Islet precursor cell (in vitro differentiated cells): Measurements from ENCODE around the gene MTNR1B.
A peak's percentile ranks its signal among the peaks of the same experiment; 100 is the strongest.

ENCODE experiments used
- DNase-seq: peaks from one replicate; pipeline ENCODE4 v3.0.0-alpha.2; 2018

The MTNR1B gene

DNA sequence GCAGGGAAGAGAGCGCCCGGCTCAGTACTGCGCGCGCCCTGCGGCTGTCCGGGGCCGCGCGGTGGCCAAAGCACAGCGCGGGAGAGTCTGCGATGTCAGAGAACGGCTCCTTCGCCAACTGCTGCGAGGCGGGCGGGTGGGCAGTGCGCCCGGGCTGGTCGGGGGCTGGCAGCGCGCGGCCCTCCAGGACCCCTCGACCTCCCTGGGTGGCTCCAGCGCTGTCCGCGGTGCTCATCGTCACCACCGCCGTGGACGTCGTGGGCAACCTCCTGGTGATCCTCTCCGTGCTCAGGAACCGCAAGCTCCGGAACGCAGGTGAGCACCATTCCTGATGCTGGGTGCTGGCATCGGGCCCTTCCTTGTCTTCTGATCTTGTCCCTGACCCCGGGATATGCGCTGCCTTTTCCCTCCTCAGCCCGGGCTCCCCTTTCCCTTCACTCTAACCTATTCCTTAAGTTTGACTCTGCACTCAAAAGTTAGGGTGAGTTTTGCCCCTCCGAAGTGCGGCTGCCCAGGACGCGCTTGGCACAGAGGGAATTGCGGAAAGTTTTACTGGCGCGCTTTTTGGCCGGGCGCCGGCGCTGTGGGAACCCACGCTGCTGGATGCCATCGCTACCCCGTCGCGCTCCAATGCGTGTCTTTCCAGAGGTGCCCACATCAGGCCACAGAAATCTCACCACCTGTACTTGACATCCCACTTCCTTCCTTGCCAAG lies at the start of gene MTNR1B:
Gene MTNR1B, plus strand, starts transcription at position 18 of the 714 bp plus-strand sequence. Its CDS starts 75 bp downstream, at position 93.
- DNase-seq = no peak

DNA sequence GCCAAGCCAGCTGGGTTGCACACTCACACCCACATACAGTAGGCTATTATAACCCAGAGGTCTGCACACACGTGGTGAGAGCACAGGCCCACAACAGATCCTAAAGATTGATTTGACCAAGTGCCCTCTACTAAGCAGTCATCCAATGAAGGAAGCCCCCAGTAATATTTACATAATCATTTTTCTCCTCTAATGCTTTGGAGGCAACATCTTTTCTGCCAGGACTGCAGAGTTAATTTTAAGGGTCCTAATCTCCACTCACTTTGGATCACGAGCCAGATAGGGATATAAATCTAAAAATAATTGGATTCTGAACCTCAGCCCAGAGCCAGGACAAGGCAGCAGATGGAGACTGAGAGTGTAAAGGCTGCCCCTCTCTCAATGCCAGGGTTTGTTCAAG lies 49.1 kb upstream of the MTNR1B start:
- no peak for DNase-seq

DNA sequence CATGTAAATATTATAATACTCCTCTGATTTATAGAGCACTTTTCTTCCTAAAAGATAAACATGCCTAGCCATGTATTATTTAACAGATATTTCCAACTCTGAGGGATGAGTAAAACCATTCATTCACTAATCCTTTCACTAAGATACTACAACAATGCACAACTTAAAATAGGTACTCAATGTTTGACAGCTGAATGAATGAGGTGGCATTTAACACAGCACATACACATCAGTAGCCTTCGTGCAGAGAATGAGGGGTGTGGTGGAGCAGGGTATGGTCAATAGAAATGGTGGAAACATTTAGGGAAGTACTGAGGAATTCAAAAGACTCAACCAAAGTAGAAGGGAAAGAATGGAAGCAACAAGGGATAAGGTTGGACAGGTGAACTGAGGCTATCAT lies 46.7 kb upstream of the MTNR1B start:
- DNase-seq = no peak

DNA sequence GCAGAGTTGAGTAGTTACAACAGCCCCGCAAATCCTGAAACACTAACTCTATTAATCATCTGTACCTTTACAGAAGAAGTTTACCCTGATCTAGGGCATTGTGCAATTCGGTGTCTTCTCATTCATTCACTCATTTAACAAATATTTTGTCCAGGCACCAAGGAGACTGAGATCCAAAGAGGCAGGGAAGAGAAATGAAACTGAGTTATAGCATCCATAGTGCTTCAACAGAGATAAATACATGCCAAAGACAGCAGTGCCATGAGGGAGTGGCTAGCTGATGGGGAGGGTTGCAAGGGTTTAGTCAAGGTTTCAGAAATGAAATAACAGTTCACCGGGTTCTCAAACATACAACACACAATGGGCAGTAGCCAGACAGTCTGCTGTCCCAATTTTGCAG lies 40.2 kb upstream of the MTNR1B start:
- no peak for DNase-seq

DNA sequence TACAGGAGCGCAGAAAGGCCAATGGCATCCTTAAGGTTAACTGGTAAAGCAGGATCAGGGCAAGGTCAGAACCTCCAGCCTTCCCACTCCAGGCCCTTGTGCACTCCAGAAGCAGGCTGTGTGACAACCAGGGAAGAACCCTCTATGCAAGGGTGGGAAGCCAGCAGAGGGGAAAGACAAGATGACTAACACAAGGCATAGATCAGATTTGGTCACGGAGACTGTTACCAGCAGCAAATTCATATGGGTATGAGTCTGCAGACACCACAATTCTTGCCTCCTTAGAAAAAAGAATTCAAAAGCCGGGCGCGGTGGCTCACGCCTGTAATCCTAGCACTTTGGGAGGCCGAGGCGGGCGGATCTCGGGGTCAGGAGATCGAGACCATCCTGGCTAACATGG lies 39.8 kb upstream of the MTNR1B start:
- no peak for DNase-seq

DNA sequence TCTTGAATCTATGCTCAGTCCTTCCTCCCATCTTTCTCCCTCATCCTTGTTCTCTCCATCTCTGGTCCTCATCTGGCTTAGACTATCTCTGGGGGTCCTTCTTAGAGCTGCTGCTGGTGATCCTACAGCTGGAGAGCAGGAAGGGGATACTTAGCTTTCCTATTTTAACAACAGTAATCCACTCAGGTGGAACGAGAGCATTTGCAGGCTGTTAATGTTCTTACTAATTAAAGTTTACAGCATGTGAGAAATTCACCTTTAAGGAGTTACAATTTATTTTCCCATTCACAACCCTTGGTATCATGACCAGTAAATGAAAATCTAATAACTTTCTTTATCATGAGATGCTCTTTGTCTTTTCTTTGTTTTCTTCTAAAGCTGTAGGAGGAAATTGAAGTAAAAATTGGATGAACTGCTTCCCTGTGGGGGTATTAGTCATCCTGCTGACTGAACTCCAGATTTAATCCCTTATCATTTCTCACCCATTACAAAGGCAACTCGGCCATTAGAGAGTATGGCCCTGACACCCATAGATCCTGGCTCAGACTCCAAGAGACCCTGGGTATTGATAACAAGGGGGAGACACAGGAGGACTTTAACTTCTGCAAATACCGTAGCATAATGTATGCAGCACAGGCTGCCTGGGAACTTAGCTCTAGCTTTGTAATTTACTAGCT lies 37.6 kb upstream of the MTNR1B start:
- DNase-seq = no peak

DNA sequence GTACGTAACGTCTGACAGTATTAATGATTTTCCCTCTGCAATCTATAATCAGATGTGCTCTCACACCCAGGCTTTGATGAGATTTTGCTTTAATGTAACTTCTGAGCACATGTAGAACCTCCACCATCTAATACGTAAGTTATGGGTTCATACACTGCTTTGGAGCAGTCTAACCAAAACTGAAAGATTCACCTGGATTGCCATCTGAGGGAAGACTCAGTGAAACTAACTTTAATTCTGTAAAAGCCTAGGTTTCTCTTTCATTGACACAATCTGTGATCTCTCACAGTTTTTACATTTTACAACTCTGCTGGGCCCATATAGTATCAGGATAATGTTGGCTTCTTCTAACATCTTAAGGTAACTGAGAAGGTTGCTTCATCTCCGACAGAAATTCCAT lies 30.1 kb upstream of the MTNR1B start:
- DNase-seq = no peak

DNA sequence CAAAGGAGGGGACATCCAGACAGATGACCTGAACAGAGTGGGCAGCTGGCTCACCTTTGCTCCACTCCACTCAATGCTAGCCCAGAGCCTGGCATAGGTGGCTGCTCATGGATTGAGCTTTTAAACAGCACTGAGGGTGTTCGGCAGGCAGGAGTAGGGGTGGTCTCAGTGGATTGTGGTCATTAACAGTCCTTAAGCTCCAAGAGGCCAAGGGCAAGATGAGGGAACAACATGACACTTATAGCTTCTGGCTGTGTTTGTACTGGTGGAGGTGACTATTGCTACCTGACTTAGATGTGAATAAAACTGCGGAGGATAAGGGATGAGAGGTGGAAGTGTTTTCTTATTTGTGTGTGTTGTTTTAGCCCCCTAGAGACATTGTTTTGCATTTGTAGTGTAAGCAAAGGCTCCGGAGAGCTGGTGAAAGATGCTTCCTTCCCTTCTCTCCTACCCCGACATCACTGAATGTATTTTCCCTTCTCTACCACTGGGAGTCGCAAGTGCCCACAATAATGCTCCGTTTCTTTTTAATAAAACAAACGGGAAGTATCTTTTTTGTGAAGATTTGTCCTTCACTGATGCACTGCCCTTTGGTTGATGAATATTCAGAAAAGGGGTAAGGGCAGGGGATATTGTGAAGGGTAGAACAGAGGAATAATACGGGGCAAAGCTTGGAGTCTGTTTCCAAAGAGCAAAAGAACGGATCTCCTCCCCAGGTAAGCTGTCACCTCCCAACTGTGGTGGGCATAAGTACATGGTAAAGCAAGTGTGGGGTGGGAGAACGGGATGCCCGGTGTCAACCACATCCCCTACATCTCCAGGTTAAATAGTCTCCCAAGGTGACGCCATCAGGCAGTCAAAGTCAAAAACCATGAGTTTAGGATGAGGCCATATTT lies 27.5 kb upstream of the MTNR1B start:
- DNase-seq = no peak

DNA sequence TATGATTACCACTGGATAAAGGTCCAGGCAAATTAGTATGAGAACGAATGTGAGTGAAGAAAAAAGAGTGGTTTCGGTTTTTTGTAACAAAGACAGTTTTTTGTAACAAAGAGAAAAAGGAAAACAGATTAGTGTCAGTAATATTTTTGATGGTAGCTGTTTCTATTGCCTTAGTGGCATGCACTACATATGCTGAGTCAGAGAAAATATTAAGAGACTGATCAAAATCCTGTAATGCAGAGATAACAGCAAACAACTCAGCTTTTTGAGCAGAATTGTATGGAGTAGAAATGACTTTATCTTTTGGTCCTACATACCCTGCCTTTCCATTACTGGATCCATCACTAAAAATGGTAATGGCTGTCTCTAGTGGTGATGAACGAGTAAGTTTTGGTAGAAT lies 22.7 kb upstream of the MTNR1B start:
- DNase-seq = no peak

DNA sequence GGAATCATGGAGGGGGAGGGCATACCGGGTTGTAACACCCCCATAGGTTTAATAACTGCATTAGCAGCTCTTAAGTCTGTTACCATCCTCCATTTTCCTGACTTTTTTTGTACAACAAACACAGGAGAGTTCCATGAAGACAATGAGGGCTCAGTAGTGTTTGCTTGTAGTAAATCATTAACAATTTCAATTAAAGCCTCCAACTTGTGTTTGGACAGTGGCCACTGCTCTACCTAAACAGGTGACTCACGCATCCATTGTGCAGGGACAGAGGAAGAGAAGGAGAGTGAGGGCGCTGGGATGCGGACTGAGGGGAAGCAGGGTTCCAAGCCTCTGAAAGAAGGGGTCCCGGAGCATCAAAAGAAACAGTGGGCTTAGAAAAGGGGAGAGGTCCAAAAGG lies 21.3 kb upstream of the MTNR1B start:
- DNase-seq = no peak

DNA sequence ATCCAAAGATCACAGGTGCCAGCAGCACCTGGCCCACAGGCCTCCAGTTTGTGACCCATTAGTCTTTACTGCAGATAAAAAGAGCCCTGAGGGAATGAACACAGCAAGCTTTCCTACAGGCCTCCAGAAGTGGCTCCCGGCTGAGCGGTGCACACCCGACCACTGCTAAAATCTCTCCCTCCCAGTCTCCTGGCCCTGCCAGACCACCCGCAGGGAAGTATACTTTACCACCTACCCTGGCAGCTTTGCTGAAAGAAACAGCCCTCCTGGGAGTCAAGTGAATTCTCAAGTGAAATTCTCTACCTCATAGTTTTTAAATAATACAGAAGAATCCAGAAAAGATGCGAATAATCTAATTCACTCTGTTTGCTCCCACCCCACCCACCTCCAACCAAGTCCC lies 15.4 kb upstream of the MTNR1B start:
- no peak for DNase-seq

DNA sequence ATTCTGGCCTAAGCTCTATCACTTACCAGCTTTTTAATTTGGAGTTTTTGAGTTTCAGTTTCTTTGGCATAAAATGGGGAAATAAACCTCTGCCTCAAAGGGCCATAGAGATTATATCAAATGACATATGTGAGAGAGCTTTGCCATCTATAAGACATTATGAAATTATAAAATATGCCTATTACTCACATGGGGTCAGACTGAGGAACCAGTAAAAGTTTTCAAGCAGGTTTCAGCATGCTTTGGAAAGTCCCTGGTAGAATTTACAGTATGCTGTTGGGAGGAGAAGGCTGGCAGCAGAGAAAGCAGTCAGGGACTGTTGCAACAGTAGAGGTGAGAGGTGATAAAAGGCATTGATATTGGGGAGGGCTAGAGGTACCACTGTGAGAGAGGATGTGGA lies 13.6 kb upstream of the MTNR1B start:
- DNase-seq = no peak

DNA sequence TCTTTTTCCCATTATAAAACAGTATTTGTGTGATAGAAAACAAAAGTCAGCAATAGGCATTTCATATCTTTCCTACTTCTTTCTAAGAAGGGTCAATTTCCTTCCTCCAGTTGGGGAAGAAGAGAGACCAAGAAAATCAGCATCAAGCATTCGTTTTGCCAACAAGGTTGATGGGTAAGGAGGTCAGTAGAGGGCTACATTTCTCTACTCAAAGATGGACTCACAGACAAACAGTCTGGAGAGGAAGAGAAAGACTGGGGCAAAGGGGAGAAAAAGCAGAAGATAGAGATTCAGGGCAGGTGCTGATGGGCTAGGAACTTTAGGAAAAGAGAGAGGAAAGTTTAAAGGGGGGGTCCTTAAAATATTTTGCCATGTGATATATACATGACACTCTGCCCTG lies 8.6 kb upstream of the MTNR1B start:
- no peak for DNase-seq

DNA sequence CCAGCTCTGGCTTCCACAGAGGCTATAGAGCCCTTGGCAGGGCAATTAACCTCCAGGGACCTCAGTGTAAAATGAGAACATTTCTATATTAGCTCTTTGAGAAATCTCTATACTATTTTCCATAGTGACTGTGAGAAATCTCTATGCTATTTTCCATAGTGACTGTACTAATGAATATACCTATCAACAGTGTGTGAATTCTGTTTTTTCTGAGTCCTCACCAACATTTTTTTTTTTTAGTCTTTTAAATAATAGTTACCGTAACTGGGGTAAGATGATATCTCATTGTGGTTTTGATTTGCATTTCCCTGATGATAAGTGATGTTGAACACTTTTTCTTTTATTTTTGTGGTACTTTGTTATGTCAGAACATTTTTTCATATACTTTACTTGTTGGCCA lies 7.0 kb upstream of the MTNR1B start:
- DNase-seq = no peak

DNA sequence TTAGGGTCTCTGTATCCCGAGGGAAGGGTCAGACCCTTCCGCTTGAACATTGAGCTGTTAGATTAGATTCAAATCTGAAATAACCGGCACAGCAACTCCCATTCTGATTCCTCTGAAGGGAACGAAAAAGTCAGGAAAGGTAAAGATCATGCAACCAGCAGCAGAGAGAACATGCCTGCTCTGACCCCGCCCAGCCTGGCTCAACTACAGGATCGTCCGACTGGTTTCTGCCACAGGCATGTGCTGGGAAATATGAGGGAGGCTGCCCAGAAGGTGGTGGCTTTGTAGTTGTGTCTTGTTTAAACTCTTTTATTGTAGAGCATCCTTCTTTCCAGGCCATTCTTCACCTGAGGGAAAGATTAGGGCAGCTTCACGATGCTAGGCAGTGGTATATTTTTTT lies 5.0 kb upstream of the MTNR1B start:
- peak; percentile 62 for DNase-seq

DNA sequence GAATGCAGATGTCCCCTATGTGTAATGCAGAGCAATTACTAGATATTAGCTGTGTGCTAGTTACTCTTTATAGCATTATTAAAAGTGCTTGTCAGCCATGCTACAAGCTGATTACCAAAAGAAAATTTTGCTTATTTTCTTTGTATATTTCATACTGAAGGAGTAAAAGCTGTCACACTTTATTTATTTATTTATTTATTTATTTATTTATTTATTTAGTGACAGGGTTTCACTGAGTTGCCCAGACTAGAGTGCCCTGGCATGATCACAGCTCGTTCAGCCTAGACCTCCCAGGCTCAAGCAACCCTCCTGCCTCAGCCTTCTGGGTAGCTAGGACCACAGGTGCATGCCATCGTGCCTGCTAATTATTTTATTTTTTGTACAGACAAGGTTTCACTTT lies 4.3 kb upstream of the MTNR1B start:
- no peak for DNase-seq

DNA sequence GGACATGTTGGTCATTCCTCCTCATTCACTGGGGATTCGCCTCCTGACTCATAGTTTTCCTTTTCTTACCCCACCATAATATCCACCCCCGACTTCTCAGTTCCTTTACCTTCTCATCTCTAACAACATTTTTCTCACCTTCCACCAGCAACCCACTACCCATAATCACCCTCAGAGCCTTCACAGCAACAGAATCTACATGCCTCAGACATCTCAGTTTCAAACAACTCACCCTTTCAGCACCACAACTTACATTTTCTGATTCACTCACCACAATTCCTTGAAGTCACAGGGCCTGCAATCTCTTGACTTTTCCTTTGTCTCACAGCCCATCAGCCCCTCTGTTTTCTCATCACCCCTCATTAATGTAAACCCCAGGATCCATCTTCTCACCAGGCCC lies 2.3 kb upstream of the MTNR1B start:
- DNase-seq = no peak

DNA sequence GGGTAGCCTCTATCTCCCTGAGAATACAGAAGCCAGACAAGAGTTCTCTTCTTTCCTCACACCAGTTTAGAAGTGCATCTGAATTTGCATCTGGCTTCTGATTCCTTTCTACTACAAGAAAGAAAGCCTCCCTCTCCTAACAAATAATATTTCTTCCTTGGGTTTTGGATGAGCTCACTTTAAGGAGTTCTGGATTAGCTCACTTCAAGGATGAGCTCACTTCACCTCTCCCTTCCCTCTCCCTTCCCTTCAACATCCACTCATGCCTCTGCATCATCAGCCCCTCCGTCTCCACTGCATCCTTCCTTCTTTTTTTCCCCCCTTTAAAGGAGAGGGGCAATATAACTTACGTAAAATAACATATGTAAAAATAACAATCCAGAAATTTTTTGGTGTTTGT lies 1.6 kb upstream of the MTNR1B start:
- DNase-seq = no peak

DNA sequence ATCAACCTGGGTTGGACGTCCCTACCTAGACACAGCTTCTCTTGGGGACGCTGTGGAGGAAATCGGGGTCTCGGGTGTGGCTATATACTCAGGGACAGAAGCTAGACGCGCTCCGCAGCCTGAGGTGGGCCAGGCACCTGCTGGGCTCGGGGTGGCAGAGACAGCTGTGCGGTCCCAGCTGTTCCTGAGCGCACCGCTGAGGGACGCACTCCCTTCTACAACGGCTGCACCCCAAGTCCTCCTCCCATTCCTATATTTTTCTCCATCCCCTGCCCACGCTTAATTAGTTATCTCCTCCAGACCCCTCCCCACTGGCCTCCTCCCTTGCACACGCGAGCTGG lies 188 bp upstream of the MTNR1B start:
- no peak for DNase-seq

DNA sequence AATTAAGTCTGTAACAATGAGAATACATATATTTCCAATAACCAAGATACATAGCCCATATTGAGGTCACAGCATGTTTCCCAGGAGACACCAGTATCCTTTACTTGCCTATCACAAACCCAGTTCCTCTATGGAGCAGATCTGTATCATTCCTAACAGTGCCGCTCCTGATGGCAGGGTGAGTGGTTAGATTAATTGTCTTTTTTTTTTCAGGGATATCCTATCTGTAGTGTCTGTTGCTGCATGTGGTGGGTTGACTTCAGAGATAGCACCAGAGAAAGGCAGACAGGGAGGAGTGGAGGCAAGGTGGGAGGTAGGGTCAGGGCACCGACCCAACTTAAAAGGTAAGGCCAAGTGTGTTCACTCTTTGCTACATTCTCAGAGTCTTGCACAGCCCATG lies 2.8 kb downstream of the MTNR1B start:
- DNase-seq = no peak

DNA sequence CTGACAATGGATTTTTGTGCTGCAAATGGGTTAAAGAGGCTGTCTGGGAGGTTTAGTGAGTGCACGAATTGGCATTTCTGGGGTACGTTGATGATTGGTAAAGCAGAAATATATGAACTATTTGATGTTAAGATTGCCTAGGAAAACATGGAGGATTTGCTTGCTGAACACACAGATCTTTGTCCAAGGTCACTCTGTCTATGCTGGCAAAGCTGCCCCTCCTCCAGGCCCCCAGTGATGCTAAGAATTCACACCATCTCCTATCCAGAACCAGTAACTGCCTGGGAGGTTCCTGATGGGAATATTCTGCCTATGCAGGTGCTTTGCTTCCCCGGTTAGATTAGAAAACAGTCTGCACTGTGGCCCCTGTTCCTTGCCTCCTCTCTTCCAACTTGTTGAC lies 5.8 kb downstream of the MTNR1B start:
- DNase-seq = no peak

DNA sequence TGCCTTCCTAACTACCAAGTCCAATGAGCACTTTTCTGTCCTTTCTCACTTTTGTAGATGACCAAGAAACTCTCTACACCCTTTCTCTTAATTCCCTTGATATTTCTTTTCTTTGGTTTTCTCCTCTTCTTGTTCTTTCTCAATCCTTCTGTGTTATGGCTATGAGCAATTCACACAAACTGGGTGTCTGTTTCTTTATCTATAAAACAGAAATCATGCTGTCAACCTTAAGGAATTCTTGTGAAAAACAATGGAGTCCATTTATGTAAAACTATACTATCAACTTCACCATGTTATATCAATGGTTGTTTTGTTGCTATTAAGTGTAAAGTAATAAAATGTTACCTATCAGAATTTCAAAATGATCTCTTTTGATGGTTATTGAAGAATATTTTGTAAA lies 7.2 kb downstream of the MTNR1B start:
- no peak for DNase-seq

DNA sequence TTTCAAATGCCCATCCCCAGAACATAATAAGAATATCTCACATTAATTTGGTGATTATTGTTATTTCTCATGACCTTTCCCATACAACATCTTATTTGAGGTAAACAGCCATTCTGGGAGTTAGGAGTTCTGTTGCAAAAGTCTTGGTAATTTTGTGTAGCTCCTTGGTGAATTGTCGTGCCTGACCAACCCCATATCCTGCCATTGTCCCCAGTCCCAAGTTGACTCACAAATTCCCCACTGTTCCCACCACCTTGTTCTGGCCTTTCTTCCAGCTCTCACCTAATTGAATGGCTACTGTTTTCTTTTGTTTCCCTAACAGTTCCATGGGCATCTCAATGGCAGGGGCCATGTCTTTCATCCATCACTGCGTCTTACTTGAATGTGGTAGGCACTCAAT lies 8.0 kb downstream of the MTNR1B start:
- DNase-seq = no peak
